Sigmoid colon (tissue), 7 donors: ENCODE results near the gene LAMP5. TPM values are rescaled to one million over a fixed set of nuclear protein-coding genes. Genes with fewer than 3 reads are reported as not detected.

Experiments
- DNase-seq: peaks from one replicate; pipeline ENCODE4 v3.0.0-alpha.2; 2019
- H3K27ac ChIP-seq, 4 donors: fragments of 200-600 bp; sonication (generic); one replicate each; pipeline ENCODE4 v1.5.1; 2016 to 2019; ENCODE audit warnings: mild to moderate bottlenecking in 1 of 4
- H3K27me3 ChIP-seq, 3 donors: fragments of 200-600 bp; sonication (generic); one replicate each; pipeline ENCODE4 v1.5.1; 2019; ENCODE audit warnings: mild to moderate bottlenecking in 1 of 3
- H3K36me3 ChIP-seq, 4 donors: fragments of 200-600 bp; sonication (generic); one replicate each; pipeline ENCODE4 v1.5.1; 2016 to 2019
- H3K4me1 ChIP-seq, 4 donors: fragments of 200-600 bp; sonication (generic); one replicate each; pipeline ENCODE4 v1.5.1; 2017 to 2019
- H3K4me3 ChIP-seq, 4 donors: fragments of 200-600 bp; sonication (generic); one replicate each; pipeline ENCODE4 v1.5.1; 2017 to 2019; ENCODE audit warnings: mild to moderate bottlenecking in 2 of 4, moderate library complexity in 1 of 4
- H3K9me3 ChIP-seq, 4 donors: fragments of 200-600 bp in 3 of 4; sonication (generic) in 3 of 4; one replicate each; pipeline versions ENCODE4 v1.5.1 to v1.6.1; 2013 to 2019
- CTCF ChIP-seq, 4 experiments: fragments of 450-650 bp in 3 of 4; fragments of 200-600 bp in 1 of 4; IDR thresholded peaks; one replicate each; pipeline ENCODE4 v1.5.1; 2016 to 2019; ENCODE audit warnings: antibody characterized with exemption in 4 of 4, mild to moderate bottlenecking in 3 of 4, moderate library complexity in 2 of 4
- EP300 ChIP-seq, 4 donors: sonication (generic); formaldehyde crosslinking; IDR thresholded peaks; one replicate each; pipeline ENCODE4 v1.6.1; 2017; ENCODE audit warnings: antibody characterized with exemption in 4 of 4
- POLR2A ChIP-seq, 2 donors: fragments of 450-650 bp; IDR thresholded peaks; one replicate each; pipeline ENCODE4 v1.6.1; 2016; ENCODE audit warnings: antibody characterized with exemption in 2 of 2, mild to moderate bottlenecking in 2 of 2, moderate library complexity in 2 of 2
- POLR2AphosphoS5 ChIP-seq, 4 donors: sonication (generic); formaldehyde crosslinking; IDR thresholded peaks; one replicate each; pipeline ENCODE4 v1.6.1; 2017; ENCODE audit warnings: antibody characterized with exemption in 4 of 4
- WGBS, 2 donors: extraction: QIAGEN DNeasy Blood & Tissue Kit; methylation state at CpG; one replicate each; pipeline ENCODE4 v1.1.7; 2013; 5-methylcytosine and 5-hydroxymethylcytosine counted together
- intact Hi-C: fragments of 100-400 bp; cut with DNase I; formaldehyde crosslinking; loops from one replicate; pipeline ENCODE4 v1.15.1; 2023
- polyA plus RNA-seq, 3 donors: library from polyadenylated mRNA; stranded (reverse); fragments of 200-250 nt; gene quantifications; one replicate each; pipeline ENCODE4 v1.2.3, GENCODE V29; 2013
- total RNA-seq, 4 donors: library from RNA; depleted of rRNA; stranded (reverse); fragments of >200 nt; gene quantifications; one replicate each; pipeline ENCODE4 v1.1.0, GENCODE V29; 2016
- donor health status: healthy with polysubstance abuse.
- donor health status: Bipolar disorder and iron deficiency.
- donor health status: healthy.

Gene LAMP5
- total and polyA plus RNA-seq, 7 donors: 0.16 to 3.6 (median 0.63) TPM; not detected in 1

- intact Hi-C loops: no loop called here
- no peak for TF ChIP-seq CTCF (IDR thresholded peaks at IDR 0.05)
- TF ChIP-seq EP300 (IDR thresholded peaks at IDR 0.05): no peak
- no peak for TF ChIP-seq POLR2AphosphoS5 (IDR thresholded peaks at IDR 0.05)
- TF ChIP-seq POLR2A (IDR thresholded peaks at IDR 0.05): no peak
- H3K27me3 ChIP-seq: peaks cover 15 to 51% (median 20%) of the 10 kb centered on the region in 3 donors
- H3K27ac ChIP-seq: no peak overlapping the region
- DNase-seq: no peak
- peaks cover 0 to 27% (median 17%) of the 10 kb centered on the region in 4 donors for H3K4me1 ChIP-seq
- no peaks in the 10 kb centered on the region for H3K36me3 ChIP-seq
- no peak overlapping the region for H3K4me3 ChIP-seq
- H3K9me3 ChIP-seq: no peaks in the 10 kb centered on the region
- 25 to 30% methylated on average over 8 of the region's 8 CpGs for WGBS, 2 donors
Measured at GRCh38 chr20:9518576-9519175, 4.3 kb downstream of the LAMP5 start.

- 61 to 65% methylated on average over 4 of the region's 4 CpGs for WGBS, 2 donors
- intact Hi-C loops: no loop called here
- Histone ChIP-seq H3K4me1 (peaks cover 0 to 17% (median 13%) of the 10 kb centered on the region in 4 donors), H3K27ac (no peak overlapping the region), H3K4me3 (no peak overlapping the region), H3K36me3 (no peaks in the 10 kb centered on the region), H3K9me3 (no peaks in the 10 kb centered on the region), H3K27me3 (peaks cover 8 to 37% (median 20%) of the 10 kb centered on the region in 3 donors)
- no peak for DNase-seq
- TF ChIP-seq POLR2AphosphoS5 (IDR thresholded peaks at IDR 0.05) (no peak), EP300 (IDR thresholded peaks at IDR 0.05) (no peak), CTCF (IDR thresholded peaks at IDR 0.05) (no peak), POLR2A (IDR thresholded peaks at IDR 0.05) (no peak)
Measured at GRCh38 chr20:9520086-9520485, 5.7 kb downstream of the LAMP5 start.

GRCh38 chr20:9523636-9524035, 9.2 kb downstream of the LAMP5 start:
- Histone ChIP-seq H3K4me1 (no peaks in the 10 kb centered on the region), H3K27ac (no peak overlapping the region), H3K9me3 (no peaks in the 10 kb centered on the region), H3K36me3 (no peaks in the 10 kb centered on the region), H3K4me3 (no peak overlapping the region), H3K27me3 (peaks cover 0 to 9% (median 0%) of the 10 kb centered on the region in 3 donors)
- TF ChIP-seq POLR2AphosphoS5 (IDR thresholded peaks at IDR 0.05): no peak
- no peak for TF ChIP-seq CTCF (IDR thresholded peaks at IDR 0.05)
- TF ChIP-seq EP300 (IDR thresholded peaks at IDR 0.05): no peak
- no peak for TF ChIP-seq POLR2A (IDR thresholded peaks at IDR 0.05)
- 63 to 74% methylated on average over 3 of the region's 3 CpGs for WGBS, 2 donors
- intact Hi-C loops: no loop called here
- DNase-seq: no peak

GRCh38 chr20:9531581-9531980, 17.2 kb downstream of the LAMP5 start:
- WGBS, 2 donors: 49 to 73% methylated on average over 2 of the region's 2 CpGs
- Histone ChIP-seq H3K4me1 (no peaks in the 10 kb centered on the region), H3K9me3 (no peaks in the 10 kb centered on the region), H3K36me3 (no peaks in the 10 kb centered on the region), H3K27ac (no peak overlapping the region), H3K27me3 (no peaks in the 10 kb centered on the region), H3K4me3 (no peak overlapping the region)
- TF ChIP-seq POLR2A (IDR thresholded peaks at IDR 0.05): no peak
- no peak for TF ChIP-seq CTCF (IDR thresholded peaks at IDR 0.05)
- no peak for TF ChIP-seq EP300 (IDR thresholded peaks at IDR 0.05)
- no peak for TF ChIP-seq POLR2AphosphoS5 (IDR thresholded peaks at IDR 0.05)
- no peak for DNase-seq
- intact Hi-C loops: no loop called here
